Heart left ventricle (tissue), 13 donors: Measurements from ENCODE around the gene KDM3B.

Source experiments
- POLR2A ChIP-seq, 2 donors: fragments of 450-650 bp; IDR thresholded peaks; one replicate each; pipeline ENCODE4 v1.6.1; 2017; ENCODE audit warnings: antibody characterized with exemption in 2 of 2, mild to moderate bottlenecking in 2 of 2, moderate library complexity in 2 of 2
- TF ChIP-seq, protein P1 (sequence below), 12 donors: fragments of 200-600 bp; sonication (generic) in 4 of 12; IDR thresholded peaks; one replicate each; pipeline versions ENCODE4 v1.5.0 to v1.8.0; 2018 to 2022; ENCODE audit warnings: antibody characterized with exemption in 12 of 12, mild to moderate bottlenecking in 5 of 12
- donor health status: ischemic (EF 13 %, LVEDD 7.1; RV severe dilation, severe dysfunction).
- donor health status: DM: no; HTN: yes; CAD: no.
- donor health status: DM: no; HTN: no; CAD: no.
- donor health status: ischemic (EF 25% LVEDD 6.9; RV normal size, moderate dysfunction).
- donor health status: ischemic (EF 25% LVEDD 5.7; RV mildly dilated, moderate dysfunction).
- donor health status: ischemic (EF 35%, LVEDD 5.7; RV mildly dilated, moderate dysfunction).
- donor health status: nonischemic (EF 11% LVEDD 7.7; RV severe dilation, severe dysfunction).
- donor health status: DM: yes; HTN: yes; CAD: no.
- donor health status: PGD.
- donor health status: ischemic (EF 29% LVEDD 5.4; RV normal size, mild dysfunction).
- donor health status: nonischemic (EF 23%, LVEDD 6.1; RV moderate dilation, normal function).

DNA sequence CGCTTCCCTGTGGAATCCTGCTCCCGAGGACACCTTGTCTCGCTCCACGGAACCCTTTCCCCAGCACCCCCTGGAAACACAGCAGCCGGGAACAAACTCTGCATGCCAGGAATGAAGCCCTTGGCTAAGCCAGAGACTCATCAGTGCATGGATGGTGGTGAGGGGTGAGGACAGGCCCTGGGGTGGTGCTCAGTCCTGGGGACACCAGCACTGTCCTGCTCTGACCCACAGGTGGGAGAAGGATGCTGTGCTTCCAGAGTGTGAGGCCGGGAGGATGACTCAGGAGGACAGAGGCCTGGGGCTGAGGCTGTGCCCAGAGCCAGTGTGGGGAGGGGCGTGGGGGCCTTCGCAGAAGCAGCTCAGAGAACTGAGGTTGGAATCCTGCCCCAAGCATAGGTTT is 101.6 kb downstream of the KDM3B start:
- TF ChIP-seq, protein P1, sequence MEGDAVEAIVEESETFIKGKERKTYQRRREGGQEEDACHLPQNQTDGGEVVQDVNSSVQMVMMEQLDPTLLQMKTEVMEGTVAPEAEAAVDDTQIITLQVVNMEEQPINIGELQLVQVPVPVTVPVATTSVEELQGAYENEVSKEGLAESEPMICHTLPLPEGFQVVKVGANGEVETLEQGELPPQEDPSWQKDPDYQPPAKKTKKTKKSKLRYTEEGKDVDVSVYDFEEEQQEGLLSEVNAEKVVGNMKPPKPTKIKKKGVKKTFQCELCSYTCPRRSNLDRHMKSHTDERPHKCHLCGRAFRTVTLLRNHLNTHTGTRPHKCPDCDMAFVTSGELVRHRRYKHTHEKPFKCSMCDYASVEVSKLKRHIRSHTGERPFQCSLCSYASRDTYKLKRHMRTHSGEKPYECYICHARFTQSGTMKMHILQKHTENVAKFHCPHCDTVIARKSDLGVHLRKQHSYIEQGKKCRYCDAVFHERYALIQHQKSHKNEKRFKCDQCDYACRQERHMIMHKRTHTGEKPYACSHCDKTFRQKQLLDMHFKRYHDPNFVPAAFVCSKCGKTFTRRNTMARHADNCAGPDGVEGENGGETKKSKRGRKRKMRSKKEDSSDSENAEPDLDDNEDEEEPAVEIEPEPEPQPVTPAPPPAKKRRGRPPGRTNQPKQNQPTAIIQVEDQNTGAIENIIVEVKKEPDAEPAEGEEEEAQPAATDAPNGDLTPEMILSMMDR (IDR thresholded peaks at IDR 0.05) = no peak
- TF ChIP-seq POLR2A (IDR thresholded peaks at IDR 0.05) = no peak
